ENCODE data around the gene CBFA2T3.

The CBFA2T3 gene

DNA sequence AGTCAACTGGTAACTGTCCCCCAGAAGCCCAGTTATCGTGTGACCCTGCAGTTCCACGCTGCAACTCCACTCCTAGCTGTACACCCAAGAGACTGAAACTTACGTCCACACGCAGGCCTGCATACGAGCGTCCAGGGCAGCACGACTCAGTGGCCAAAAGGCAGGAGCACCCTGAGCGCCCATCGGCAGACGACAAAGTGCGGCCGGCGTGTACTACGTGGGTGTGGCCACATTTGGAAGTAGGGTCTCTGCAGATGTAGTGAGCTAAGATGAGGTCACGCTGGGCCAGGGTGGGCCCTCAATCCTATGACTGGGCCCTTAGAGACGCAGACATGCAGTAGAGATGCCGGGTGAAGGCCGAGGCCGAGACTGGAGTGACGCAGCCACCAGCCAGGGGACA is 133.8 kb downstream of the CBFA2T3 start:
- no peak for DNase-seq
- no peak for TF ChIP-seq GATA1 (IDR thresholded peaks at IDR 0.05; ENCODE audit: low read depth, low read length)
- TF ChIP-seq POLR2A (IDR thresholded peaks at IDR 0.05; ENCODE audit: low read length): no peak

DNA sequence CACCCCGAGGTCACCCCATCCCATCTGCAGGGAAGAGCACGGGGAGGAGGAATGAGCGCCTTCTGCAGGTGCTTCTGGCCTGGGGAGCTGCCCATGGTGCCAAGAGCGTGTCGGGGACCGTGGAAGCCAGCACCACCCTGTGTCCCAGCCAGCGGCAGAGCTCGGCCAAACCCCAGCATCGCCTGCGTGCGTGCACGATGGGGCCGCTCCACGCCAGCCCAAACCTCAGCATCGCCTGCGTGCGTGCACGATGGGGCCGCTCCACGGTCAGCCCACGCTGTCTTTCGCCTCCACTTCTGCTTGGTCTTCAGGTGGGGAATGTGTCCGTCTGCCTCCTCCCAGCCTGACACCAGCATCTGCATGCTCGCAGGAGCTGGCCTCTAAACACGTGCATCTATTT is 134.2 kb downstream of the CBFA2T3 start:
- DNase-seq: no peak
- TF ChIP-seq GATA1 (IDR thresholded peaks at IDR 0.05; ENCODE audit: low read depth, low read length) (no peak), POLR2A (IDR thresholded peaks at IDR 0.05; ENCODE audit: low read length) (no peak)

DNA sequence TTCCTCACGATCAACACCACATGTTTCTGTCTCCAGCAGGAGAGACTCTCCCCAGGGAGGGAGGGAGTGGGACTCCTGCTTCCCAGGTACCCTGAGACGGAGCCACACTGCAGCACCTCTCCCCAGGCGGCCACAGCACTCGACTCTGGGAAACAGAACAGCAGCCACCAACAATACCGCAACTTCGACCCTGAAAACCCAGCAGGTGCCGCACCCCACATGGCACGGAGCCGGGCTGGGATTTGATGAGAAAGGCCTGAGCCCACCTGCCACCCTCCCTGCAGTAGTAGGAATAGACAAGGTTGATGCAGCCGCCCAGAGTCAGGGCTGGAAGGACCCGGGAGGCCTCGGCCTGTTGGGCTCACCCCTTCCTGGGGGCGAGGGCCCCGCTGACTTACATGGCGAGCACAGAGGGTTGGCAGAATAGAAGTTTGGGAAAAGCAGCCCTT is 134.7 kb downstream of the CBFA2T3 start:
- TF ChIP-seq GATA1 (IDR thresholded peaks at IDR 0.05; ENCODE audit: low read depth, low read length) (no peak), POLR2A (IDR thresholded peaks at IDR 0.05; ENCODE audit: low read length) (no peak)
- no peak for DNase-seq

DNA sequence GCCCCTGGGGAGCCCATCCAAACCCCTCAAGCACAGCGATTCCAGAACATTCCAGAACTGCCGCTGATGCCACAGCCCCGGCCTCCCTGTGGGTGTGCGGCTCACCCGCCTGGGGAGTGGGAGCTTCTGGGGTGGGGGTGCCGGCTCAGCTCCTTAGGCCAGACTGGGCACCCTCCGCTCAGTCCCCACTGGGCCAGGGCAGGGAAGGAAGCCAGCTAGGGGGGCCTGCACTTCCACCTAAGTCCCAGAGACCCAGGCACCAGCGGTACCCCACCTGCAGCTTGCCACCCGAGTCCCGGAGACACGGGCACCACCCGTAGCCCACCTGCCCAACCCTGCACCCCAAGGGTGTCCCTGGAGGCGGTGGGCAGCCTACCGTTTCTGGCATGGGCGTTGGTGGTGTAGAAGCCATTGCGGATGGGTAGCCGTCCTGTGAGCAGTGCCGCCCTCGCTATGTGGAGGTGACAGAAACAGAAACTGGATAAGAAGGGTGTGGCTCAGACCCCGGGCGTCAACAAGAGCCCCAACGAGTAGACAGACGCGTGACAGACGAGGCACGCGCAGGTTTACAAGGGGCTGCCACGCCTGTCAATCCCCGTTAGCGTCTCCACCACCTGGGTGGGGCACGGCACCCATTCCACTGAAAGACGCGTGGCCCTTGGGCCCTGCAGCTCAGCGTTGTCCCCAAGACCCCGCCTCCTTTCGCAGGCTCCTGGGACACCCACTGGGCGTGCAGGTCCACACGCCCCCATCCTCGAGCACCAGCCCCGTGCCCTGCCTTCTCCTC is 135.3 kb downstream of the CBFA2T3 start:
- no peak for DNase-seq
- no peak for TF ChIP-seq GATA1 (IDR thresholded peaks at IDR 0.05; ENCODE audit: low read depth, low read length)
- TF ChIP-seq POLR2A (IDR thresholded peaks at IDR 0.05; ENCODE audit: low read length): no peak

DNA sequence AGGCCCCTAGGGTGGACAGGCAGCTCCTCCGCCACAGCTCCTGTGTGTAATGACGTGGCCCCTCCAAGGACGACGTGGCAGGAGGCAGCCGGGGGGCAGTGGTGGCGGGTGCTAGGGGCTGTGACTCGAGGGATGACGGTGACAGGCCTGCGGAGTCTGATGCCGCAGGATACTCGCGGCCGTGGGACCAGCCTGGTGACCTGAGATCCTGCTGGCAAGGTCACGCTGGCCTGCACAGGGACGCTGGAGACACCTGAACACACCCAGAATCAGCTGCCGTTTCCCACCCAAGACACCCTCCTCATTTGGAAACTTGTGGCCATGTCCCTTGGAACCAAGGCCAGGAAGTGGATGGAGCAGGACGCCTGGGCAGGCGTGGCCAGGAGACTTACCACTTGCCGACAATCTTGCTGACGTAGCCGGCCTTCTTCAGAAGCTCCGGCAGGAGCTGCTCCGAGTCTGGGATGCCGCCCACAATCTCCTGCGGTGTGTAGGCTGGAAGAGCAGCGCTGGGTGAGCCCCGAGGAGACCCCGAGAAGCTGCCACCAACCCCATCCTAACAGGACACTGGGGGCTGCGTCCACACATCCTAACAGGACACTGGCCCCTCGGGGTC is 136.3 kb downstream of the CBFA2T3 start:
- TF ChIP-seq GATA1 (IDR thresholded peaks at IDR 0.05; ENCODE audit: low read depth, low read length) (no peak), POLR2A (IDR thresholded peaks at IDR 0.05; ENCODE audit: low read length) (no peak)
- no peak for DNase-seq

DNA sequence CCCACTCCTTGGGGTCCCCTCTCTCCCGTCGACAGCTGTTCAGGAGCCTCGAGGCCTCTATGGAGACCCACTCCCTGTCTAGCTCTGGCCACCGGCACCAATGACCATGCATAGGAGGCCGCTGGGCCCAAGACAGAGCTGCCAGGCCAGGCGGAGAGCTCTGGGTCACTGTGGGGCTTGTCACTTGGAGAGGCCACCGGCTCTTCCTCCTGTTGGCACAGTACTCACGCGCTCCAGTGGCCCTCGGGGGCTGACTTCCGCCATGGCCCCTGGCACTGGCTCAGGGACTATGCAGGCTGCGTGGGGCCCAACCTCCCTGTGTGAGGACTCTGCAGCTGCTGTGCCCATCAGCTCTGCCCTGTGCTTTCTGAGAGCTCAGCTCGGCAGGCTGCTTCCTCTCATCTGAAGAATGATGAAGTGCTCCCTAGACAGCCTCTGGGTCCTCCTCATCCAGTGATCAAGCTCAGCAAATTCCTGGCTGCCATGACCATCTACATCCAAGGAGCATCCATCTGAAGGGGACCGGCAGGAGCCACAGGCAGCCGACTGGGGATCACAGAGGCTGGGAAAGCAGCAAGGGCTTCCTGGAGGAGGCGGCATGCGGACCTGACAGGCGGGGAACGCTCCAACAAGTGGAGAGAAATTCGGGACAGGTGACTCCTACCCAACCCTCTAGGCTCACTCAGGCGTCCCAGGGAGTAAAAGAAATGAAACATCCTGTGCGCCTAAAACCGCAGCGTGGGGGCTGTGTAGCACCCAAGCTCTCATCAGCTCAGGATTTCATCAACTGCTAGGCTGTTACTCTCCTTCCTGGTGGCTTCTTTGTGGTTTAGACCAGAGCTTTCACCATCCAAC is 137.0 kb downstream of the CBFA2T3 start:
- TF ChIP-seq GATA1 (IDR thresholded peaks at IDR 0.05; ENCODE audit: low read depth, low read length): no peak
- no peak for TF ChIP-seq POLR2A (IDR thresholded peaks at IDR 0.05; ENCODE audit: low read length)
- no peak for DNase-seq

DNA sequence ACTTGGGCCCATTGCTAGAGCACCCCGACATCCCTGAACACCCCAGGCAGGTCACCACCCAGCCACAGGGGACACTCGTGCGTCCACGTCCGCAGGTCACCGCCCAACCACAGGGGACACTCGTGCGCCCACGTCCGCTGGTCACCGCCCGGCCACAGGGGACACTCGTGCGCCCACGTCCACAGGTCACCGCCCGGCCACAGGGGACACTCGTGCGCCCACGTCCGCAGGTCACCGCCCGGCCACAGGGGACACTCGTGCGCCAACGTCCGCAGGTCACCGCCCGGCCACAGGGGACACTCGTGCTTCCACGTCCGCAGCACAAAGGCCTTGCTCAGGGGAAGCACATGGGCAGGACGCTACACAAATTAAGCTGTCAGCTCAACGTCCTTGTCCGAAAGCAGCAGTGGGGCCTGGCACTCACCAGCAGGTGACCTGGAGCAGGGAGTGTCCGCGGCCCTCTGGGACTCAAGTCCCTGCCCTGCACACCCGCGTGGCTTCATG is 137.9 kb downstream of the CBFA2T3 start:
- TF ChIP-seq GATA1 (IDR thresholded peaks at IDR 0.05; ENCODE audit: low read depth, low read length) (no peak), POLR2A (IDR thresholded peaks at IDR 0.05; ENCODE audit: low read length) (no peak)
- peak; percentile 23 to 45 for DNase-seq

DNA sequence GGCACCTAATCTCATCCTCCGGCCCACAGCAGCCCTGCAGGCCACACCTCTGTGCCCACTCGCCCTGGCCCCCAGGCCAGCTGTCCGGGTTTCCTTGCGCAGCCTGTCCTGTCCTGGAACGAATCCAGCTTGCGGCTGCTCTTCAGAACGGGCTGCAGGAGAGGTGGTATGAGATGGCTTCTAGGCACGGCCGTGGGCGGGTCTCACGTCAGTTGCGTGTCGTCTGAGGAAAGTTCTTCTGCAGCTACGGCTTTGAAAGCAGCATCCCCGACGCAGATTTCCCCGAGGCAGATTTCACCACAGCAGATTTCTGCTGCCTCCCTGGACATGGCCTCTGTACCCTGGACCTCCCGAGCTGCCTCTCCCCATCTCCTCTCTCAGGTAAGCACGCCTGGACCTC is 138.4 kb downstream of the CBFA2T3 start:
- no peak for DNase-seq
- no peak for TF ChIP-seq GATA1 (IDR thresholded peaks at IDR 0.05; ENCODE audit: low read depth, low read length)

DNA sequence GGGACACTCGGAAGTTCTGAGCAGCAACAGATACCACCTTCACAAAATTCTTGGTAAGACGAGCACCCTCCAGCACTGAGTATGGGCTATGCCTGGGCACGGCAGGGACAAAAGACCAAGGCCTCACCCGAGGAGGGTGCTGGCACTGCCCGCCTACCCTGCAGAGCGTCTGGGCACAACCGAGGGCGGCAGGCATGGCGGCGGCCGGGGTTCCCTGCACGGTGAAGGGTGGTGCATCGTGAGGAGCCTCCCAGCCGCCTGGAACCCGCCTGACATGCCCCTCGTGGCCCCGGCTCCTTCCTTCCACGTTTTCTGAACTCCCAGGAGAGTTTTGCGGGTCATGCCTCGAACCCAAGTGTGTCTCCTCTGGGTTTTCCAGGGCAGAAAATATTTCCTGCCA is 139.2 kb downstream of the CBFA2T3 start:
- no peak for TF ChIP-seq GATA1 (IDR thresholded peaks at IDR 0.05; ENCODE audit: low read depth, low read length)
- DNase-seq: no peak

DNA sequence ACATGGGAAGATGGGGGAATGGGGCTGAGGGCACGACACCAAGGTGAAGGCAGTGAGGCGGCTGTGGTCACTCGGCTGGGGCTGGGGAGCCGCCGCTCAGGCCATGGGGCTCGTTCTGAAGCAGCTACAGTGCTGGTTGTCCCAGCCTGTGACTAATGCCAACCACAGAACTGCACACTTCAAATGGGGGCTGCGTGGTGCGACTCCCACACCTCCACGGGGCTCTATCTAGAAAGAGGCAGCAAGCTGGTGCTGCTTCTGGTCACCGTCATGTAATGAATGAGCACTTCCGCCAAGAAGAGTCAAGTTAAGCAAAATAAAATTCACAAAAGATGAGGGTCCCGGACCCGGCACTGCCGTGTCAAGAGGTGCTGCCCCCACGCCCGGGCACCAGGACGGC is 140.2 kb downstream of the CBFA2T3 start:
- TF ChIP-seq GATA1 (IDR thresholded peaks at IDR 0.05; ENCODE audit: low read depth, low read length) (no peak), POLR2A (IDR thresholded peaks at IDR 0.05; ENCODE audit: low read length) (no peak)
- DNase-seq: no peak

DNA sequence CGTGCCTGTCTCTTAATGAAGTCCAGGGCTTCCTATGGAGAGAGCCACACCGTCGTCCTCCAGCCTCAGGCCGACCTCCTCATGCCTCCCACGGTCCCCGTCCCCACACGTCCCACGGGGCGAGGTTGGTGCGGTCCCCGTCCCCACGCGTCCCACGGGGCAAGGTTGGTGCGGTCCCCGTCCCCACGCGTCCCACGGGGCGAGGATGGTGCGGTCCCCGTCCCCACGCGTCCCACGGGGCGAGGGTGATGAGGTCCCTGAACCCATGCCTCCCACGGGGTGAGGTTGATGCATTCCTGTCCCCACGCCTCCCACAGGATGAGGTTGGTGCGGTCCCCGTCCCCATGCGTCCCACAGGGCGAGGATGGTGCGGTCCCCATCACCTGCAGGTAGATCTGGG is 141.2 kb downstream of the CBFA2T3 start:
- no peak for TF ChIP-seq POLR2A (IDR thresholded peaks at IDR 0.05; ENCODE audit: low read length)
- no peak for DNase-seq

DNA sequence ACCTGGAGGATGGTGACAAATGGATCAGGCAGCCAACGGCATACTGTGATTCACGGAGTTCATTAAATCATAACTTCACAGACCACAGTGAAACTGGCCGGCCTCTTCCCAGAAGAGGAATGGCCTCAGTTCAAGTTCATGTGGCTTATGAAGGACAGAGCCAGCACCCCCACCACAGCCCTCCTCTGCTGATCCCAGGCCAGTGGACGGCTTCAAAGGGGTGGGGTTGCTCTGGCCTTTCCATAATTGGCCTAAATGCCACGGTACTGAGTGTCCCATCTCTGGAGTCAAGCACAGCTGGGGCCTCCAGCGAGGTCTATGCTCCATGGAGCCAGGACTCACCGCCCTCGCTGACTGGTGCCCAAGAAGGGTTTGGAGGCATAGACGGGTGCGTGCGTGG is 141.6 kb downstream of the CBFA2T3 start:
- no peak for TF ChIP-seq GATA1 (IDR thresholded peaks at IDR 0.05; ENCODE audit: low read depth, low read length)
- TF ChIP-seq POLR2A (IDR thresholded peaks at IDR 0.05; ENCODE audit: low read length): no peak
- DNase-seq: no peak

DNA sequence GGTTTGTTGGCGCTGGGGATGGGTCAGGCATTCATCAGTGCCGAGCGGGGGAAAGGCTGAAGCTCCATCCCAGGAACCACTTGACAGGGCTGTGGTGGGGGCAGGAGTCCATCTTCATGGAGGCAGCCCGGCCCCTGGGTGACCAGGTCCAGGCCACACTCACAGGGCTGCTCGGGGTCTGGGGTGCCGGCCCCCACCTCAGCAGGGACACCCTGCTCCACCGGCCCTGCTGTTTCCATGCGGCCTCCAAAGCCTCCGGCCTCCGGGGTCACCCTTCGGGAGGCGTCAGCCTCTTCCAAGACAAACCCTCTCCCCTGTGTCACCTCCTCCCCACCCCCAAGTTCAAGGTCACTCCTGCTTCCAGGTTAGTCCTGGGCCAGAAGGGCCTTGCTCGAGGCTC is 142.3 kb downstream of the CBFA2T3 start:
- no peak for TF ChIP-seq POLR2A (IDR thresholded peaks at IDR 0.05; ENCODE audit: low read length)
- no peak for TF ChIP-seq GATA1 (IDR thresholded peaks at IDR 0.05; ENCODE audit: low read depth, low read length)
- DNase-seq: no peak

DNA sequence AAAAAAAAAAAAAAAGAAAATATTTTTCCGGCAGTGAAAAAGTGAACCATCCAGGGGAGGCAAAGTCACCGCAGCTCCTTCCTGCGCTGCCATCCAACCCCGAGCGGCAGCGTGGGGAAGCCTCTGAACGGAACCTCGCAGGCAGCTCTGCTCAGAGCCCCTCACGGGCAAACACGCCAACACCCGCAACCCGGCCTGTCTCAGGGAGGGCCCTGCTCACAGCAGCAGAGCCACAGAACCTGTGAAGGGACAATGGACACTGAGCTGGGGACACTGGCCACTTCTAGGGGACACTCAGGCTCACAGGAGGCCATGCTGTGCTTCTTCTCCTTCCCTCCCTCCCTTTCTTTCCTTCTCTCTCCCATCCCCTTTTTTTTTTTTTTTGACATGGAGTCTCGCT is 143.9 kb downstream of the CBFA2T3 start:
- DNase-seq: no peak
- TF ChIP-seq GATA1 (IDR thresholded peaks at IDR 0.05; ENCODE audit: low read depth, low read length) (no peak), POLR2A (IDR thresholded peaks at IDR 0.05; ENCODE audit: low read length) (no peak)

All from erythroblast (primary cell).